OCI-LY3 (cell line): ENCODE data around the gene NBEA.

Experiments
- EZH2phosphoT487 ChIP-seq: fragments of 200-600 bp; shearing (Covaris generic); IDR thresholded peaks from 2 replicates; pipeline ENCODE4 v1.6.1; 2018; ENCODE audit warnings: antibody characterized with exemption, mixed run types, low read depth
- TF ChIP-seq, protein P1 (sequence below): fragments of 200-600, 300-600 bp; sonication (generic); IDR thresholded peaks from 2 replicates; pipeline ENCODE4 v1.5.1; 2014; ENCODE audit warnings: antibody characterized with exemption, low read length, low read depth

DNA sequence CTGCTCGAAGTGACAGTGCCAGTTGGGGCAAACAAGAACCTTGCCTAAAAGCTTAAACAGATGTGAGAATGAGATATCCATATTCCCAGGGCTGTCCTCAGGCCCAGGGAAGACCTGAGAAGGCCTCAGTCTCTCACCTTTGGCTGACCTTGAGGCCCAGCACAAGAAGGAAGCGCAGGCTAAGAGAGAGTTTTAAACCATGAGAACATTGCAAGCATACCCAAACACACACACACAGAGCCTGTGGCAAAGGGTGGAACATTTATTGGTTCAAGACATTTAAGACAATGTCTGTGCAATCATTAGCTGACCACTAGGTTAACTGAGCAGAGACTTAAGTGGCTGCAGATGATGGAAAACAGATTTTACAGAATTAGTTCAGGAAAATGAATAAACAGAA is 248.2 kb downstream of the NBEA start:
- TF ChIP-seq, protein P1, sequence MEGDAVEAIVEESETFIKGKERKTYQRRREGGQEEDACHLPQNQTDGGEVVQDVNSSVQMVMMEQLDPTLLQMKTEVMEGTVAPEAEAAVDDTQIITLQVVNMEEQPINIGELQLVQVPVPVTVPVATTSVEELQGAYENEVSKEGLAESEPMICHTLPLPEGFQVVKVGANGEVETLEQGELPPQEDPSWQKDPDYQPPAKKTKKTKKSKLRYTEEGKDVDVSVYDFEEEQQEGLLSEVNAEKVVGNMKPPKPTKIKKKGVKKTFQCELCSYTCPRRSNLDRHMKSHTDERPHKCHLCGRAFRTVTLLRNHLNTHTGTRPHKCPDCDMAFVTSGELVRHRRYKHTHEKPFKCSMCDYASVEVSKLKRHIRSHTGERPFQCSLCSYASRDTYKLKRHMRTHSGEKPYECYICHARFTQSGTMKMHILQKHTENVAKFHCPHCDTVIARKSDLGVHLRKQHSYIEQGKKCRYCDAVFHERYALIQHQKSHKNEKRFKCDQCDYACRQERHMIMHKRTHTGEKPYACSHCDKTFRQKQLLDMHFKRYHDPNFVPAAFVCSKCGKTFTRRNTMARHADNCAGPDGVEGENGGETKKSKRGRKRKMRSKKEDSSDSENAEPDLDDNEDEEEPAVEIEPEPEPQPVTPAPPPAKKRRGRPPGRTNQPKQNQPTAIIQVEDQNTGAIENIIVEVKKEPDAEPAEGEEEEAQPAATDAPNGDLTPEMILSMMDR, result no peak
- no peak for TF ChIP-seq EZH2phosphoT487
